OCI-LY7 (cell line): ENCODE data around the gene CSDE1.

Experiments used
- CTCF ChIP-seq: fragments of 200-600 bp; sonication (generic); conservative IDR thresholded peaks from 2 replicates; pipeline ENCODE4 v1.5.1; 2014; ENCODE audit warnings: mild to moderate bottlenecking, antibody characterized with exemption, low read length, moderate library complexity, mixed read lengths
- EZH2phosphoT487 ChIP-seq: fragments of 200-600 bp; sonication (generic); IDR thresholded peaks from 2 replicates; pipeline ENCODE4 v1.6.1; 2018; ENCODE audit warnings: low read depth, borderline replicate concordance, mild to moderate bottlenecking, mixed run types, antibody characterized with exemption, low read length, moderate library complexity, mixed read lengths

DNA sequence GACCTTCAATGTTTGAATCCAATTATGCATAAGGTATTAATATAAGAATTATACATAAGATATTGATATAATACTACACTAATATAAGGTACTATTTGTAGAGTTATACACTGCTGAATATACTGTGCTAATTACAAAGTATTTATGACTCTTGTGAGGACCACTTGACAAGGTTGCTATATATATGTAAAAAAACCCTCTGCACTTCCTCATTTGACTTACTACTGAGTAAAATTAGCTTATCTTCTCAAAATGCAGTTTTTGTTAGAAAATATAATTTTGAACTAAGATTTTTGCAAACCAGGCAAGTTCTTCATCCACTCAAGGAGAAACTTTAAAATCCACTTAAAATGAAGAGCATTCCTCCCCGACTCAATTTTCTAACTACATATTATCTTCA, 14.2 kb upstream of the CSDE1 start:
- no peak for TF ChIP-seq CTCF
- TF ChIP-seq EZH2phosphoT487 = no peak
